OCI-LY7 (cell line): ENCODE data around the gene RAB44. TPM values are rescaled to one million over a fixed set of nuclear protein-coding genes. Genes with fewer than 3 reads are reported as not detected.

Experiments
- BruUV-seq: library from RNA; stranded (reverse); fragments of 400-500 nt; replicated peaks from 2 replicates; lab custom pipeline; 2021; lab: Mats Ljungman, UMichigan
- CTCF ChIA-PET: fragments of 300-600 bp; sonication (Branson Sonifier 250); formaldehyde crosslinking; loops from one replicate; lab custom pipeline; 2022; ENCODE audit warnings: antibody characterized with exemption; ENCODE audit not compliant: unreplicated experiment; lab: Charles Lee
- POLR2A ChIA-PET: fragments of 300-600 bp; sonication (Branson Sonifier 250); formaldehyde crosslinking; loops from one replicate; lab custom pipeline; 2022; ENCODE audit warnings: antibody characterized with exemption; lab: Charles Lee
- DNase-seq: peaks from one replicate; pipeline ENCODE4 v3.0.0-alpha.2; 2015; ENCODE audit warnings: low spot score
- H2AFZ ChIP-seq: fragments of 200-600 bp; sonication (generic), shearing (Covaris generic); 2 replicates; pipeline ENCODE4 v1.6.1; 2014; ENCODE audit warnings: mild to moderate bottlenecking, antibody characterized with exemption, low read length, moderate library complexity
- H3K27ac ChIP-seq: fragments of 200-600 bp; sonication (generic); 2 replicates; pipeline ENCODE4 v1.5.1; 2014; ENCODE audit warnings: mixed run types, low read depth, mild to moderate bottlenecking, moderate library complexity, low read length, inconsistent platforms; ENCODE audit not compliant: poor library complexity, severe bottlenecking
- H3K36me3 ChIP-seq: fragments of 200-600 bp; sonication (generic); 2 replicates; pipeline ENCODE4 v1.6.1; 2014; ENCODE audit warnings: mild to moderate bottlenecking, antibody characterized with exemption, low read length, moderate library complexity, mixed read lengths; ENCODE audit not compliant: insufficient read depth
- H3K4me1 ChIP-seq: fragments of 200-600 bp; sonication (generic); 2 replicates; pipeline ENCODE4 v1.5.1; 2014; ENCODE audit warnings: mild to moderate bottlenecking, low read length; ENCODE audit not compliant: insufficient read depth, poor library complexity, severe bottlenecking
- H3K4me2 ChIP-seq: fragments of 200-600 bp; sonication (generic); 2 replicates; pipeline ENCODE4 v1.6.1; 2014; ENCODE audit warnings: mild to moderate bottlenecking, low read length
- H3K4me3 ChIP-seq: fragments of 200-600 bp; sonication (generic); 2 replicates; pipeline ENCODE4 v1.5.1; 2014; ENCODE audit warnings: mild to moderate bottlenecking, low read depth, low read length; ENCODE audit not compliant: poor library complexity, severe bottlenecking
- H3K79me2 ChIP-seq: fragments of 200-600 bp; sonication (generic); 2 replicates; pipeline ENCODE4 v1.6.1; 2016; ENCODE audit warnings: low read depth, mild to moderate bottlenecking, low read length, moderate library complexity, mixed read lengths; ENCODE audit not compliant: insufficient read depth
- H3K9me2 ChIP-seq: fragments of 200-600 bp; sonication (generic); 2 replicates; pipeline ENCODE4 v1.6.1; 2016; ENCODE audit warnings: mild to moderate bottlenecking, low read length, mixed read lengths; ENCODE audit not compliant: insufficient read depth
- H3K9me3 ChIP-seq: fragments of 200-600 bp; sonication (generic); 2 replicates; pipeline ENCODE4 v1.6.1; 2014; ENCODE audit warnings: mild to moderate bottlenecking, mixed run types, low read length, mixed read lengths
- H4K20me1 ChIP-seq: fragments of 200-600 bp; sonication (generic); 2 replicates; pipeline ENCODE4 v1.6.1; 2014; ENCODE audit warnings: mild to moderate bottlenecking, antibody characterized with exemption, low read length, moderate library complexity, mixed read lengths; ENCODE audit not compliant: insufficient read depth
- EZH2phosphoT487 ChIP-seq: fragments of 200-600 bp; sonication (generic); IDR thresholded peaks from 2 replicates; pipeline ENCODE4 v1.6.1; 2018; ENCODE audit warnings: low read depth, borderline replicate concordance, mild to moderate bottlenecking, mixed run types, antibody characterized with exemption, low read length, moderate library complexity, mixed read lengths
- intact Hi-C: fragments of 100-400 bp; cut with micrococcal nuclease; formaldehyde crosslinking; loops from one replicate; pipeline ENCODE4 v1.10.0; 2022; ENCODE audit not compliant: unreplicated experiment
- total RNA-seq, 2 experiments: library from RNA; depleted of rRNA in 1 of 2; stranded (reverse); fragments of >200 nt in 1 of 2; shearing (Covaris generic) in 1 of 2; gene quantifications; 2 replicates each; pipeline ENCODE4 v1.2.3, GENCODE V29; 2014 to 2022
- TF ChIP-seq, protein P1 (sequence below): fragments of 200-600 bp; sonication (generic); conservative IDR thresholded peaks from 2 replicates; pipeline ENCODE4 v1.5.1; 2014; ENCODE audit warnings: mild to moderate bottlenecking, antibody characterized with exemption, low read length, moderate library complexity, mixed read lengths

The RAB44 gene
- total RNA-seq, 2 experiments from 2014 or later: 0.09 TPM; not detected in 1

DNA sequence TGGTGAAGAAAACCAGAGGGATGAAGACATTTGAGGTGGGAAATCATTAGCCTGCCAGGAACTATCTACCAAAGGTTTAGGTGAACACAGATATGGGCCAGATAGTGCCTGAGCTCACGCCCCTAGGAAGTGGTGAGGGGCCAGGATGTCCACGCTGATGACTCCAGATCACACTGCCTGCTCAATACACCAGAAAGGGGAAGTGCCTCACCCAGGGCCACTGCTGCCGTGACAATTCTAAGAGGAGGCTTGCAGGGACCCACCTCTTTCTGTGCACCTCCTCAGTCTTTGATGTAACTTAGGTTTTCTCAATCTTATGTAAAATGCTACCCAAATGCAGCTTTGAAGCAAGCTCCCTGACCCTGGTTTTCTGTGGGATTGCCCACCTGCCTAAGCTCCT lies 5.4 kb upstream of the RAB44 start:
- Histone ChIP-seq H4K20me1 (no peaks in the 10 kb centered on the region), H3K4me2 (peak overlapping the region; percentile 50), H3K4me3 (no peak overlapping the region), H3K4me1 (peaks cover 38% of the 10 kb centered on the region), H3K79me2 (no peaks in the 10 kb centered on the region), H3K27ac (no peak overlapping the region), H2AFZ (no peak overlapping the region; the same call in 1 of the 2 replicates), H3K36me3 (no peaks in the 10 kb centered on the region), H3K9me3 (no peaks in the 10 kb centered on the region), H3K9me2 (no peaks in the 10 kb centered on the region)
- peak; percentile 85 for DNase-seq
- ChIA-PET POLR2A (interaction anchor here (0.7 to 1.3 kb wide), 12 partner anchors 9 to 96 kb away, joined by 3 to 6 read pairs (median 4); no protein-coding TSS in a partner anchor), CTCF (interaction anchor here (1.0 kb wide), 1 partner anchor 66 kb away, joined by 3 read pairs; no protein-coding TSS in a partner anchor)
- intact Hi-C loops: no loop called here
- TF ChIP-seq, protein P1, sequence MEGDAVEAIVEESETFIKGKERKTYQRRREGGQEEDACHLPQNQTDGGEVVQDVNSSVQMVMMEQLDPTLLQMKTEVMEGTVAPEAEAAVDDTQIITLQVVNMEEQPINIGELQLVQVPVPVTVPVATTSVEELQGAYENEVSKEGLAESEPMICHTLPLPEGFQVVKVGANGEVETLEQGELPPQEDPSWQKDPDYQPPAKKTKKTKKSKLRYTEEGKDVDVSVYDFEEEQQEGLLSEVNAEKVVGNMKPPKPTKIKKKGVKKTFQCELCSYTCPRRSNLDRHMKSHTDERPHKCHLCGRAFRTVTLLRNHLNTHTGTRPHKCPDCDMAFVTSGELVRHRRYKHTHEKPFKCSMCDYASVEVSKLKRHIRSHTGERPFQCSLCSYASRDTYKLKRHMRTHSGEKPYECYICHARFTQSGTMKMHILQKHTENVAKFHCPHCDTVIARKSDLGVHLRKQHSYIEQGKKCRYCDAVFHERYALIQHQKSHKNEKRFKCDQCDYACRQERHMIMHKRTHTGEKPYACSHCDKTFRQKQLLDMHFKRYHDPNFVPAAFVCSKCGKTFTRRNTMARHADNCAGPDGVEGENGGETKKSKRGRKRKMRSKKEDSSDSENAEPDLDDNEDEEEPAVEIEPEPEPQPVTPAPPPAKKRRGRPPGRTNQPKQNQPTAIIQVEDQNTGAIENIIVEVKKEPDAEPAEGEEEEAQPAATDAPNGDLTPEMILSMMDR: no peak
- TF ChIP-seq EZH2phosphoT487: no peak
- BruUV-seq: no TSS peak

DNA sequence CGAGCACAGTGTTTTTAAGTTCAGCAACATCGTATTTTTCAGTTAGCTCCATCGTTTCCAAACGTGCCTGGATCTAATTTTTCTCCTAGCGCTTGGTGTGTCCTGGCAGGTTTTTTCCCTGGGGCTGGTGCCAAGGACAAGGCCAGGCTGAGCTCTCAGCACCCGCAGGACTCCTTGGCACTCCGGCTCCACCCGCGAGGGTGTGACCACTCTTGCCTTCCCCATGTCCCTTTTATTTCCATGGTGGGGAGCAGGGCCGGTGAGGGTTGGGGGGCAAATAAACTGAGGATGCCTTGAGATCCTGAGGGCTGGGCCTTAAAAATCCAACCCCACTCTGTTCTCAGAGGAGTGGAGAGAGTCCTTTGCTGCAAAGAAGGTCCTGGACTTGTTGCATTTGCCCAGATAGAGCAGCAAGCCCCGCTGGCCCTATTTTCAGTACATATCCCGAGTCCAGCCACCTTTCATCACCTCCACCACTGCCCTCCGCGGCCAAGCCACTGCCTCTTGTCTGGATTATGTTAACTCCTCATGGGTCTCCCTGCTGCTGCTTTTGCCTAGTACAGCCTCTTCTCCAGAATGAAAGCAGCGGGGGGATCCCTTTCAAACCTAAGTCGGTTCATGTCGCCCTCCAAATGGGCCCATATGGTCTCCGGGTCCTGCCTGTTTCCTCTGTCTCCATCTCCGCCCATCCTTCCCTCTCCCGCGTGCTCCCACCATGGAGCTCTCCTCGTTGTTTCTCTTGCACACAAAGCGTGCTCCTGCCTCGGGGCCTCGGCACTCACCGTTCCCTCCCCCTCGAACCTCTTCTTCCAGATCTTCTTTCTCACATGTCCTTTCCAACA lies 4.5 kb upstream of the RAB44 start:
- Histone ChIP-seq H3K79me2 (no peaks in the 10 kb centered on the region), H2AFZ (no peak overlapping the region), H3K4me2 (0 out of 2 replicates have a peak overlapping the region, but pooled peaks have one; percentile 50), H3K27ac (no peak overlapping the region), H3K4me3 (no peak overlapping the region), H3K4me1 (peaks cover 38% of the 10 kb centered on the region), H4K20me1 (no peaks in the 10 kb centered on the region), H3K9me3 (no peaks in the 10 kb centered on the region), H3K36me3 (no peaks in the 10 kb centered on the region), H3K9me2 (no peaks in the 10 kb centered on the region)
- ChIA-PET POLR2A (interaction anchor here (0.7 to 1.3 kb wide), 11 partner anchors 10 to 97 kb away, joined by 3 to 6 read pairs (median 4); no protein-coding TSS in a partner anchor), CTCF (interaction anchor here (1.0 kb wide), 1 partner anchor 65 kb away, joined by 3 read pairs; no protein-coding TSS in a partner anchor)
- intact Hi-C loops: no loop called here
- no TSS peak for BruUV-seq
- no peak for DNase-seq
- TF ChIP-seq EZH2phosphoT487: no peak
- TF ChIP-seq, protein P1: no peak
